Heart right ventricle (tissue), 16 donors: ENCODE results near the gene INPP4B. TPM values are rescaled to one million over a fixed set of nuclear protein-coding genes. Genes with fewer than 3 reads are reported as not detected.

Experiments
- ATAC-seq, 8 donors: fragments of 200-7000 bp; cut with Tn5 transposase; one replicate each; pipeline ENCODE4 v1.9.1; 2020; ENCODE audit warnings: mild to moderate bottlenecking in 8 of 8, moderate library complexity in 8 of 8, moderate number of reproducible peaks in 1 of 8
- DNase-seq, 2 donors: peaks; one replicate each; pipeline ENCODE4 v3.0.0-alpha.2; 2020
- H3K27ac ChIP-seq, 10 donors: fragments of 200-600 bp; sonication (generic) in 2 of 10; one replicate each; pipeline versions ENCODE4 v1.5.0 to v1.8.0; 2020 to 2022; ENCODE audit warnings: mild to moderate bottlenecking in 3 of 10
- H3K27me3 ChIP-seq, 7 donors: fragments of 200-600 bp; one replicate each; pipeline ENCODE4 v1.8.0; 2021 to 2022; ENCODE audit warnings: mild to moderate bottlenecking in 2 of 7
- H3K36me3 ChIP-seq, 9 donors: fragments of 200-600 bp; sonication (generic) in 1 of 9; one replicate each; pipeline versions ENCODE4 v1.5.0 to v1.8.0; 2020 to 2022; ENCODE audit warnings: mild to moderate bottlenecking in 2 of 9
- H3K4me1 ChIP-seq, 9 donors: fragments of 200-600 bp; sonication (generic) in 1 of 9; one replicate each; pipeline versions ENCODE4 v1.5.0 to v1.8.0; 2020 to 2022; ENCODE audit warnings: mild to moderate bottlenecking in 4 of 9
- H3K4me3 ChIP-seq, 10 donors: fragments of 200-600 bp; sonication (generic) in 2 of 10; one replicate each; pipeline versions ENCODE4 v1.5.0 to v1.8.0; 2020 to 2022; ENCODE audit warnings: mild to moderate bottlenecking in 7 of 10, moderate library complexity in 2 of 10
- H3K9me3 ChIP-seq, 11 donors: fragments of 200-600 bp in 10 of 11; sonication (generic) in 2 of 11; one replicate each; pipeline versions ENCODE4 v1.5.0 to v1.8.0; 2013 to 2022; ENCODE audit warnings: mild to moderate bottlenecking in 2 of 11, control low read depth in 1 of 11, moderate library complexity in 1 of 11
- WGBS, 2 donors: extraction: QIAGEN DNeasy Blood & Tissue Kit; methylation state at CpG; one replicate each; pipeline ENCODE4 v1.1.7; 2013; ENCODE audit warnings: inconsistent platforms in 1 of 2; 5-methylcytosine and 5-hydroxymethylcytosine counted together
- intact Hi-C, 10 donors: fragments of 100-400 bp; cut with DNase I; formaldehyde crosslinking; loops; one replicate each; pipeline versions ENCODE4 v1.11.1 to v1.14.2; 2022
- polyA plus RNA-seq, 2 donors: library from polyadenylated mRNA; stranded (reverse); fragments of 200-250 nt; gene quantifications; one replicate each; pipeline ENCODE4 v1.2.3, GENCODE V29; 2013
- total RNA-seq, 10 donors: library from RNA; stranded (reverse); fragmentation: NEBNext Ultra II Directional in 3 of 10; extraction: Animal tissue kit (Norgen Biotek cat#: 25700) in 3 of 10; gene quantifications; one replicate each; pipeline versions ENCODE4 v1.2.1 to v1.2.4, GENCODE V29; 2021 to 2023
- TF ChIP-seq, protein P1 (sequence below), 9 donors: fragments of 200-600 bp; sonication (generic) in 2 of 9; IDR thresholded peaks; one replicate each; pipeline versions ENCODE4 v1.5.0 to v1.8.0; 2021 to 2022; ENCODE audit warnings: antibody characterized with exemption in 9 of 9, mild to moderate bottlenecking in 5 of 9, moderate library complexity in 1 of 9
- donor health status: Arrhythmogenic right ventricular cardiomyopathy.
- donor health status: ischemic (EF 13 %, LVEDD 7.1; RV severe dilation, severe dysfunction).
- donor health status: healthy with polysubstance abuse.
- donor health status: DM: no; HTN: yes; CAD: no.
- donor health status: DM: no; HTN: no; CAD: no.
- donor health status: ischemic (EF 25% LVEDD 6.9; RV normal size, moderate dysfunction).
- donor health status: ischemic (EF 25% LVEDD 5.7; RV mildly dilated, moderate dysfunction).
- donor health status: healthy.
- donor health status: DM: yes; HTN: yes; CAD: no.
- donor health status: Ischemic cardiomyopathy.
- donor health status: ischemic (EF 35%, LVEDD 5.7; RV mildly dilated, moderate dysfunction).
- donor health status: nonischemic (EF 11% LVEDD 7.7; RV severe dilation, severe dysfunction).
- donor health status: DM: yes; HTN: yes; CAD: no.
- donor health status: PGD.
- donor health status: ischemic (EF 29% LVEDD 5.4; RV normal size, mild dysfunction).
- donor health status: nonischemic (EF 23%, LVEDD 6.1; RV moderate dilation, normal function).

Gene INPP4B
- total and polyA plus RNA-seq, 12 donors, result 3.7 to 100.0 (median 39.1) TPM

DNA sequence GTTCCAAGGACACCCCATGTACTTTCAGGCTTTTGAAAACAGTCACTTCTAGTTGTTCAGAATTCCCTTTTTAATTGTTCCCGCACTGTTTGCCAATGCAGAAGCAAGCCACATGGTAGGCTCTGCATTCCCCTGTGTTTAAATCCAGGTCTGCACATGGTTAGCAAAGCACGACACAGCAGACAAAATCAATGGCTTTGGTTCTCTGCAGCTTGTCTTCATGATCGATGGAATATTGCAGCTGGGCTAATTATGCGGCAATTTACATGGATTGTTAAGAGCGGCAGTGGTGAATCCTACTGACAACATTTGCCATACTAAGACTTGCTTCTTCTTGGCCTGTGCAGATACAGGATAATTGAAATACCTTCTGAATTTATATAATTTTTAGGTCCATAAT, 20.6 kb upstream of the INPP4B start:
- H3K9me3 ChIP-seq, result peaks cover 0 to 16% (median 0%) of the 10 kb centered on the region in 11 donors
- peaks cover 0 to 8% (median 0%) of the 10 kb centered on the region in 9 donors for H3K4me1 ChIP-seq
- no peak for ATAC-seq
- no peaks in the 10 kb centered on the region for H3K36me3 ChIP-seq
- WGBS, 2 donors, result 87 to 88% methylated on average over 5 of the region's 5 CpGs
- H3K27ac ChIP-seq, result no peak overlapping the region
- DNase-seq, result no peak
- H3K27me3 ChIP-seq, result no peaks in the 10 kb centered on the region
- TF ChIP-seq, protein P1, sequence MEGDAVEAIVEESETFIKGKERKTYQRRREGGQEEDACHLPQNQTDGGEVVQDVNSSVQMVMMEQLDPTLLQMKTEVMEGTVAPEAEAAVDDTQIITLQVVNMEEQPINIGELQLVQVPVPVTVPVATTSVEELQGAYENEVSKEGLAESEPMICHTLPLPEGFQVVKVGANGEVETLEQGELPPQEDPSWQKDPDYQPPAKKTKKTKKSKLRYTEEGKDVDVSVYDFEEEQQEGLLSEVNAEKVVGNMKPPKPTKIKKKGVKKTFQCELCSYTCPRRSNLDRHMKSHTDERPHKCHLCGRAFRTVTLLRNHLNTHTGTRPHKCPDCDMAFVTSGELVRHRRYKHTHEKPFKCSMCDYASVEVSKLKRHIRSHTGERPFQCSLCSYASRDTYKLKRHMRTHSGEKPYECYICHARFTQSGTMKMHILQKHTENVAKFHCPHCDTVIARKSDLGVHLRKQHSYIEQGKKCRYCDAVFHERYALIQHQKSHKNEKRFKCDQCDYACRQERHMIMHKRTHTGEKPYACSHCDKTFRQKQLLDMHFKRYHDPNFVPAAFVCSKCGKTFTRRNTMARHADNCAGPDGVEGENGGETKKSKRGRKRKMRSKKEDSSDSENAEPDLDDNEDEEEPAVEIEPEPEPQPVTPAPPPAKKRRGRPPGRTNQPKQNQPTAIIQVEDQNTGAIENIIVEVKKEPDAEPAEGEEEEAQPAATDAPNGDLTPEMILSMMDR (IDR thresholded peaks at IDR 0.05), result no peak
- intact Hi-C loops, result no loop called here
- no peak overlapping the region for H3K4me3 ChIP-seq

DNA sequence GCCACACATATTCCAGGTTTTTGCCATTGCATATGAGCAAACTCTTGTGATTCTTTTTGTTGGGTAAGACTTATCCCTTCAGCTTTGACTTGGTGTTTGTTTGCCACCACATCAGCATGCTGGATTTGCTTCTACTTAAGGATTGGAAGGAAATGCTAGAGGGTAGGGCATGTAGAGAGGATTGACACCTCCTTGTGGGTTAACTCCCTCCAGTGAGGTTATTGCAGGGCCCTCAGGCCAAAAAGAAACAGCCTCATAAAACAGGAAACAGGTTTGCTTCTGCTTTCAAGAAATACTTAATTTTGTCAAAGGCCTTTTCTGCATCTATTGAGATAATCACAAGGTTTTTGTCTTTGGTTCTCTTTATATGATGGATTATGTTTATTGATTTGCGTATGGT, 15.2 kb upstream of the INPP4B start:
- DNase-seq, result no peak
- no peaks in the 10 kb centered on the region for H3K36me3 ChIP-seq
- H3K27me3 ChIP-seq, result no peaks in the 10 kb centered on the region
- WGBS, 2 donors, result 97% methylated on average over 1 of the region's 1 CpG
- peaks cover 0 to 3% (median 0%) of the 10 kb centered on the region in 9 donors for H3K4me1 ChIP-seq
- peaks cover 0 to 6% (median 0%) of the 10 kb centered on the region in 11 donors for H3K9me3 ChIP-seq
- intact Hi-C loops, result no loop called here
- H3K27ac ChIP-seq, result no peak overlapping the region
- no peak for ATAC-seq
- H3K4me3 ChIP-seq, result no peak overlapping the region
- TF ChIP-seq, protein P1 (IDR thresholded peaks at IDR 0.05), result no peak

DNA sequence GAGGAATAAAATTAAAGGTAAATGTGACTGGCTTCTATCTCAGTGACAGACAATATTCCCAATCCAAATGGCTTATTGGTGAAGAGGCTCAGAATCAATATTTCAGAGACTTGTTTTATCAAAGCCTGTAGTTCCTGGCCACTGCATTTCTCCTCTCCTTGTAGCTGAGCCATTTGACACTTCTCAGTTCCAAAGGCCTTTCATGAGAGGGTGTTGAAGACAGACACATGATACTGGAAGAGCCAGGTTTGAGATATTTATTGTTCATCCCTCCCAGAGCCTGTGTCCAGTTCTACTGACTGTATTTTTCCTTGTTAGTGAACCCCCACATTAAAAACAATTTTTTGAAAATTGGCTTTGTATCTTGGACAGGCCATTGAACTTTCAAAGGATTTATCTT, 12.9 kb upstream of the INPP4B start:
- no peaks in the 10 kb centered on the region for H3K36me3 ChIP-seq
- DNase-seq (no peak), ATAC-seq (no peak)
- H3K4me1 ChIP-seq, result no peaks in the 10 kb centered on the region
- TF ChIP-seq, protein P1 (IDR thresholded peaks at IDR 0.05), result no peak
- H3K4me3 ChIP-seq, result no peak overlapping the region
- no peaks in the 10 kb centered on the region for H3K27me3 ChIP-seq
- peaks cover 0 to 6% (median 0%) of the 10 kb centered on the region in 11 donors for H3K9me3 ChIP-seq
- H3K27ac ChIP-seq, result no peak overlapping the region
- intact Hi-C loops, result no loop called here

DNA sequence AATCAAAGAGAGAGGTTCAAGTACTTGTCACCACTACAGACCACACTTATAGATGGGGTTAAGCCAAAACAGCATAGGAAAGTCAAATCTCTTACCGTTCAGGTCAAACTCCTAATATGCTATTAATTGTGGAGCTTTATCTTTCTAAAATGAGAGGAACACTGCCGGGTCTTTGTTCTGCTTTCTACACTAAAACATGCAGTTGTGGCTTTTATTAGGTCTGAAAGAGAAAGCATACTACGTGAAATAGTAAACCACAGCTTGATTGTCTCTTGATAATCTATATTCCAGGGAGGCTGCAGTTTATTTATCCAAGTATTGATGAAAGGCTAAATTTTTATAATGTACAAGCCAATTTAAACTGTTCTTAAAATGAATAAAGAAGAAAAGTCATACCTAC, 12.3 kb upstream of the INPP4B start:
- Histone ChIP-seq H3K36me3 (no peaks in the 10 kb centered on the region), H3K4me1 (no peaks in the 10 kb centered on the region), H3K27me3 (no peaks in the 10 kb centered on the region), H3K27ac (no peak overlapping the region), H3K9me3 (peaks cover 0 to 5% (median 0%) of the 10 kb centered on the region in 11 donors), H3K4me3 (no peak overlapping the region)
- DNase-seq (no peak), ATAC-seq (no peak)
- TF ChIP-seq, protein P1 (IDR thresholded peaks at IDR 0.05), result no peak
- WGBS, 2 donors, result 60 to 62% methylated on average over 3 of the region's 3 CpGs
- intact Hi-C loops, result no loop called here
